Activated T-helper 1 cell treated with Interleukin-2 at 50 U/mL for 16 hours (primary cell): ENCODE measurements around the gene MCEE.
"Not testable (repeated sequence)": the region's sequence is repeated elsewhere in the genome, so short reads cannot be mapped to it uniquely, and the experiment has no call there.

Experiments
- DNase-seq: peaks from one replicate; pipeline ENCODE4 v3.0.0-alpha.2; 2020; ENCODE audit warnings: low read depth

The MCEE gene

DNA sequence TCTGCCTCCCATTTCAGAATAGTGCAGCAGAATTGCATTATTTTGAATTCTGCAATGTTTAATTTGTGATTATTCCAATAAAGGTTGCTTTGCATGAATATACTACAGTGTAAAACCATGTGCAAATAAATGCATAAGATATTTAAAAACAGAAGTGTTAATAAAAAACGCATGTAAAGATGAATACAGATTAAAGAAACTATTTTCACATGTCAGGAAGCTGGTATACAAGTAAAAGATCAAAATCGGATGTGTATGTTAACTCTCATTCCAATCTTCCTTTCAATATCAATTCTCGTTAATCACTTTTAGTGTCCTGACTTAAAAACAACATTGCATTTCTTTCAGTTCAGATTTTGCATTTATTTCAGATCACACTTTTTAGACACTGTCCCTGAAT, 3.1 kb downstream of the MCEE start:
- DNase-seq, result no peak

DNA sequence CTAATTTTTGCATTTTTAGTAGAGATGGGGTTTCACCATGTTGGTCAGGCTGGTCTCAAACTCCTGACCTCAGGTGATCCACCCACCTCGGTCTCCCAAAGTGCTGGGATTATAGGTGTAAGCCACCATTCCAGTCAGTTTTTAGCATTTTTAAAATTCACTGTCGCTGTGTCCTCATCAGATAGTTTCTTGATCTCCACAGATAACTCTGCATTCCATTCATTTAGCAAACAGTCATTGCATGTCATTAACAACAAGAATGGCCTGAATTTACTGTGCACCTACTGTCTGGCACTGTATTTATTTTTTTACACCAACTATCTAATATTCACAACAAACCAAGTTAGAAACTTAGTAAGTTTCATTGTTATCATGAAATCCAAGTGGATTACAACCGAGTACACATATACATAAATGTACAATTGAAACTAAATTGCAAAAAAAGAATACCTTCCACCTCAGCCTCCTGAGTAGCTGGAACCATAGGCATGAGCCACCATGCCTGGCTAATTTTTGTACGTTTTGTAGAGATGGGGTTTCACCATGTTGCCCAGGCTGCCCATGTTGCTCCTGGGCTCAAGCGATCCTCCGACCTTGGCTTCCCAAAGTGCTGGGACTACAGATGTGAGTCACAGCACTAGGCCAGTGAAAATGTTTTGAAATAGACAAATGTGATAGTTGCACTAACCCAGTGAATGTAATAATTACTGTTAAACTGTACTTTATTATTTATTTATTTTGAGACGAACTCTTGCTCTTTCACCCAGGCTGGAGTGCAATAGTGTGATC, 4.3 kb downstream of the MCEE start:
- DNase-seq, result no peak

DNA sequence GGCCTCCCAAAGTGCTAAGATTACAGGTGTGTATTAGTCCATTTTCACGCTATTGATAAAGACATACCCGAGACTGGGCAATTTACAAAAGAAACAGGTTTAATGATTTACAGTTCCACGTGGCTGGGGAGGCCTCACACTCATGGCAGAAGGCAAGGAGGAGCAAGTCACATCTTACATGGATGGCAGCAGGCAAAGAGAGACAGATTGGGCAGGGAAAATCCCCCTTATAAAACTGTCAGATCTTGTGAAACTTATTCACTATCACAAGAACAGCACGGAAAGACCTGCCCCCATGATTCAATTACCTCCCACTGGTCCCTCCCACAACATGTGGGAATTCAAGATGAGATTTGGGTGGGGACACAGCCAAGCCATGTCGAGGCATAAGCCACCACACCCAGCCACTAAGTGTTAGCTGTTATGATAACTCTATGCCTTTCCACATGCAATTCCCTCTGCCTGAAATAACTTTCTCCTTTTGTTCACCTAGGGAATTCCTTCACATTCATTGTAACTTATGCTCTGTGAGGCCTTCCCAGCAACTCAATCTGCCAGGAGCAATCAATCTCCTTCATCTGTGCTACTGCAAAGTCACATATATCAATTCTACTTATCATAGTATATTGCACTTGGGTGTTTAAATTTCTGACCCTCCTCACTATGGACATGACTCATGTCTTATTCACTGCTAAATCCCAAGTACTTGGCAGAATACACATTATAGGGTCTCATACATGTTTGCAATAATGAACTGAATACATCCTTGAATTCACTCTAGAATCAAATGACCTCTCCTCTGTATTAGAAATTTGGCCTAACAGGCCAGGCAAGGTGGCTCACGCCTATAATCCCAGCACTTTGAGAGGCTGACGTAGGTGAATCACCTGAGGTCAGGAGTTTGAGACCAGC, 7.4 kb downstream of the MCEE start:
- no peak for DNase-seq

DNA sequence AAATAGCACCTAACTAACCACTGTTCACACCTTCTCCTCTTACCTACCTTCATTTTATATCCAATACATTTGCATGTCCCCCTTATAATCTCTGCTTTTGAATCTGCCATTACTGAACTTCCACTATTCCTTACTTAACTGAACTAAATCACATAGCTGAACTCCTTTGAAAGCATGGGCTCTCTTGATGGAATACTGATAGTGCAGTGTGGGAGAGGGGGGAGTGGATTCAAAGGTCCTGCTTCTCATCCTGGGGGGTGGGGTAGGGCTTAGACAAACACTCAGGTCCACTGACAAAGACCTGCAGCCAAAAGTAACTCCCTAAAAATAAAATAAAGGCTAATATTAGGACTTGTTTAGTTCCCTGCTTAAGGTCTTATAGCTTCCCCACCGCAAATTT, 8.6 kb downstream of the MCEE start:
- DNase-seq, result no peak

DNA sequence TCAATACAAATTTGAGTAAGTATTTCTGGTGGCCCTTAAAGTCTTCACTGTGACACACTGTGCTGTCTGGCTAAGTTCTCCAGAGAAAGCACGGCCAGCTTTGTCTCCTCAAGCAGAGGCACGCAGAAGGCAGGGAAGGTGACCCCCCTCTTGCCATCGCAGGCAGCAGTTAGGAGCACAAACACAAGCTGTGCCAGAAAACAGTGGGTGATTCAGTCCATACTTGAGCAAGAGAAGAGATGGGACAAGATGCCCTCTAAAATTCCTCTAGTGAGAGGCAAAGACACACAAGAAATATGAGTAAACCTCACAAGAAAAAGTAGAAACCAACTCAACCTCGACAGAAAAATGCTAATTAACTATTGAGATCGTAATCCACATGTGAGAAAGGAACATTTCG, 9.8 kb downstream of the MCEE start:
- no peak for DNase-seq

DNA sequence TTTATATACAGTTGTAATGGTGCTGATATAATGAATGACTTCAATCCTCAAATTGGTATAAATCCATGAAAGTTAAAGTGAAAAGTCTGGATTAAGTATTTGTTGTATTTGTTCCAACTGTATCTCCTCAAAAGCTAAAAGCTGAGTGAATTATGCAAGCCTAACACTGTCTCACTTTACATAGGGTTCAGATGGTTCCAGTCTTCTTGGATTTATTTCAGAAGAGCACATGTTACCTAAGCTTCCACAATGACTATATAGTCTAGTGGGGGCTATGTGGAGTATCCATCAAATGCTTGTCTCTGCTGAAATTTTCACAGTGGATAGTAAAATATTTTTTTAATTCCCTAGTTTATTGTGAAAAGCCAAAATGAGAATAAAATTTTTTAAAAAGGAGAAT, 13.0 kb downstream of the MCEE start:
- no peak for DNase-seq

DNA sequence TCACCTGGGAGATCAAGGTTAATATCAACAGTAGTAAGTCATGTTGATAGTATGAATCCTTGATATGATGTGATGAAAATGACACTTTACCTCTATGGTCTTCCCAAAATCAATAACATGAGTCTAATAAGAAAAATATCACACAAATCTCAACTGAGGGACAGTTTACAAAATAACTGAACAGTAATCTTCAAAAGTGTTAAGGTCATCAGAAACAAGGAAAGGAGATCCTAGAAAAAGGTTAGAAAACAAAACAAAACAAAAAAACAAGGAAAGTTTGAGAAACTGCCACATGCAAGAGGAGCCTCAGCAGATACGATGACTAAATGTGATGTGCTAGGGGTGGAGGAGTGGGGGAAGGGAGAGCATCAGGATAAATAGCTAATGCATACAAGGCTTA, 16.2 kb downstream of the MCEE start:
- no peak for DNase-seq

DNA sequence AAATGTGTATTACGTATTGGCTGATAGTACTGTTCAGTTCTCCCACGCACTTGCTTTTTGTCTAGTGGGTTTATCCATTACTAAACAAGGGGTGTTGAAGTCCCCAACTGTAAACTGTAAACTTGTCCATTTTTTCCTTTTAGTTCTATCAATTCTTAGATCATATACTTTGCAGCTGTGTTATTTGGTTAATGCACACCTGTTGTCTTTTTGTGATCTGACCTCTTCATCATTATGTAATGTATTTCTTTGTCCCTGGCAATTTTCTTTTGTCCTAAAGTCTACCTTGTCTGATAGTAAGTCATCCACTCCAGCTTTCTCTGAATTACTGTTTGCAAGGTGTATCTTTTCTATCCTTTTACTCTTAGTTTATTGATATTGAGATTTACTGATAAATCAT, 21.9 kb downstream of the MCEE start:
- DNase-seq, result no peak

DNA sequence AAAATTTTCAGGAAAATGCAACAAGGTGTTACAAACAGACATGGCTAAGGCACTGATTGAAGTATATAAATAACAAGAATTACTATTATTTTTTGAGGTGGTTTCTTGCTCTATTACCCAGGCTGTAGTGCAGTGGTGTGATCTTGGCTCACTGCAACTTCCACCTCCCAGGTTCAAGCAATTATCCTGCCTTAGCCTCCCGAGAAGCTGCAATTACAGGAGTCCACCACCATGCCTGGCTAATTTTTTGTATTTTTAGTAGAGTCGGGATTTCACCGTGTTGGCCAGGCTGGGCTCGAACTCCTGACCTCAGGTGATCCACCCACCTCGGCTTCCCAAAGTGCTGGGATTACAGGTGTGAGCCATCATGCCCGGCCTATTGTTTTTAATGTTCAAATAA, 23.6 kb downstream of the MCEE start:
- not testable (repeated sequence) for DNase-seq

DNA sequence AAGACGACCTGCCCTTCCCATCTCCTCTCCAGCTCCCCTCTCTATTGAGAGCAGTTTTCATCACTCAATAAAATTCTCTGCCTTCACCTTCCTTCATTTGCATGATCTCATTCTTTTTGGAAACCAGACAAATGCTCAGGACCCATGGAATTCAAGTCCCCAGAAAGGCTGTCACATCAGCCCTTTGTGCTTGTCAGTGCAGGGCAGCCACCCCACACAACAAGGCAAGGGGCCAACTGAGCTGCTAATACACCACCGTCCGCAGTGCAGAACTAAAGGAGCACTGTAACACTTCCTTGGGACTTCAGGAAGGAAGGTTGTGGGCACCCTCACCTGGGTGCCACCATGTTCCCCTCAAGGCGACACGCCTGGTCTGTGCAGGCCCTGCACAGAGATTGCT, 26.2 kb downstream of the MCEE start:
- DNase-seq, result no peak

DNA sequence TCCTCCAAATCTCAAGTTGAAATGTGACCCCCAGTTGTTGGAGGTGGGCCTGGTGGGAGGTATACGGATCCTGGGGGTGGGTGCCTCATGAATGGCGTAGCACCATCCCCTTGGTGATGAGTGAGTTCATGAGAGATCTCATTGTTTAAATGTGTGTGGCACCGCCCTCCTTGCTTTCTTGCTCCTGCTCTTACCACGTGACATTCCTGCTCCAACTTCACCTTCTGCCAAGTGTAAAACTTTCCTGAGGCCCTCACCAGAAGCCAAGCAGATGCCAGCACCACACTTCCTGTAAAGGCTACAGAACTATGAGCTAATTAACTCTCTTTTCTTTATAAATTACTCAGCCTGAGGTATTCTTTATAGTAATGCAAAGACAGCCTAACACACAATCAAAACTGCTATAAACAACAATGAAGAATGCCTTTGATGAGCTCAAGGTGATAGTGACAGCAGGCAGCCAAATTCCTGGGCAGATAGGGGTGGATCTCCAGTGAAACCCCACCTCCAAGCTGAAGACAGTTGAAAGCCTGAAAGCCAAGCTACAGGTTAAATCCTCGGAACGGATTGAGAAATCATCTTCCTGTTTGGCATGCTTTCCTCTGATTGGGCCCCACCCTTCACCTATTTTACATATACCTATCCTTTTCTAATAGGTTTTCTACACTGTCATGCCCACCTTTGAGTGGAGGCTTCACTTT, 26.9 kb downstream of the MCEE start:
- no peak for DNase-seq

DNA sequence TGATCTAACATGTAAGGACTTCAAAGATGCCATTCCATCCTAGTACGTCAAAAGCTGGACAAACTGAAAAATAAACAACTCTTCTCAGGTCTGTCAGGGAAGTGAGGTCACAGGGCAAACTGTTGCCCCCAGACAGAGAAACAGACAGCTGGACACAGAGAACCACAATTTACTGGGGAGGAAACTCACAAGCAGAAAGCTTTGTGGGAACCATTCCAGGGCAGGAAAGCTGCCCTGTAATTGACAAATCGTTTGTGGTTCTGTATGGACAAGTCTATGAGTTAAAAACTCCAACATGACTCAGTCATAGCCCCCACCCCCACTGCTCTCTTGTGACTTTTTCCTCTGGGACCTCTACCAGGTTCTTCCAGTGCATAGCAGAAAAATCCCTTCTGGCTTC, 28.4 kb downstream of the MCEE start:
- no peak for DNase-seq

DNA sequence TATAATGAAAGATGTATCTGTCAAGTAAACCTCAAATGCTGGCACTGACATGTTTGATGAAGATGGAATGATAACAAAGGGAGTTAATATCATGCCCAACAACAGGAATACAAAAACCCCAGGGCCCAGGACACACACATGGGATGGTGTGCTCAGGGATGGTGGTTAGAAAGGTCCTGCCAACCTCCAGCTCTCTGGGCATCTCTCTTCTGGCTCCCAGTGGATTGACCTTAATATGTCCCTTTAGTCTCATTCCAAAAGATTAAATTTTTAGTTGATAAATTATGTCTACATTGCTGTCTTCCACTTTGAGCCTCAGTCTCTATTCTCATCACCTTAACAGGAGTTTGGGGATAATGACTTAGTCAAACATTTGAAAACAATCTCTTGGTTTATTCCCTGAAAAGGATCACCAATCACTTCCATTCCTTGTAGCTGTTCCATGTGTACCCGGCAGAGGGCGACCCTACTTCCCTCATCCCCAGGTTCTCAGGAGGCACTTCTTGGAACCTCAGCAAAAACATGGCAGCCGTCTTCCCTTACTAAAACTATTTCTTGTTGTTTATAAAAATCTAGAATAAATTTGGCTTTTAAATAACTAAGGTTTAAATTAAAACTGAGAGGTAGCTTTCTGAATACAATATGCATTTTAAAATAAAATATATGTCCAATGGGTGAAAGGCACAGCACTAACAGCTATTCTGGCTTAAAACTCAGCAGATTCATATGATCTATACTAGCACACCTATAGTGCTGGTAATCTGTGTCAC, 29.6 kb downstream of the MCEE start:
- DNase-seq, result peak; percentile 7

DNA sequence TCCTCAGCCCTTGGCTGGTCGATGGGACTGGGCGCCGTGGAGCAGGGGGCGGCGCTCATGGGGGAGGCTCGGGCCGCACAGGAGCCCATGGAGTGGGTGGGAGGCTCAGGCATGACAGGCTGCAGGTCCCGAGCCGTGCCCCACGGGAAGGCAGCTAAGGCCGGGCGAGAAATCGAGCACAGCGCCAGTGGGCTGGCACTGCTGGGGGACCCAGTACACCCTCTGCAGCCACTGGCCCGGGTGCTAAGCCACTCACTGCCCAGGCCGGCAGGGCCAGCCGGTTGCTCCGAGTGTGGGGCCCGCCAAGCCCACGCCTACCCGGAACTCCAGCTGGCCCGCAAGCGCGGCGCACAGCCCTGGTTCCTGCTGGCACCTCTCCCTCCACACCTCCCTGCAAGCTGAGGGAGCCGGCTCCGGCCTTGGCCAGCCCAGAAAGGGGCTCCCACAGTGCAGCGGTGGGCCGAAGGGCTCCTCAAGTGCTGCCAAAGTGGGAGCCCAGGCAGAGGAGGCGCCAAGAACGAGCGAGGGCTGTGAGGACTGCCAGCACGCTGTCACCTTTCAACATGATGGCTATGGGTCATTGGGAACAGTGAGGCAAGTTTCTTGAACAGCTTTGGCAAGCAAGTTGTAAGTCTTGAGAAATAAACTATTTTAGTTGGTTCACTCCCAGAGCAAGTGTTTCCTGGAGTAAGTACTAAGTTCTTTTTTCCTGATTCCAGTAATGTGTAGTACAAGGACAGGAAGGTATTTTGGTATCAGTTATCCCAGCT, 37.4 kb downstream of the MCEE start:
- not testable (repeated sequence) for DNase-seq

DNA sequence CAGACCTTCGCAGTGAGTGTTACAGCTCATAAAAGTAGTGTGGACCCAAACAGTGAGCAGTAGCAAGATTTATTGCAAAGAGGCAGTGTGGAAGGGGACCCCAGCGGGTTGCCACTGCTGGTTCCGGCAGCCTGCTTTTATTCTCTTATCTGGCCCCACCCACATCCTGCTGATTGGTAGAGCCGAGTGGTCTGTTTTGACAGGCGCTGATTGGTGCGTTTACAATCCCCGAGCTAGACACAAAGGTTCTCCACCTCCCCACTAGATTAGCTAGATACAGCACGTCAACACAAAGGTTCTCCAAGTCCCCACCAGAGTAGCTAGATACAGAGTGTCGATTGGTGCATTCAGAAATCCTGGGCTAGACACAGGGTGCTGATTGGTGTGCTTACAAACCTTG, 38.2 kb downstream of the MCEE start:
- DNase-seq, result not testable (repeated sequence)

DNA sequence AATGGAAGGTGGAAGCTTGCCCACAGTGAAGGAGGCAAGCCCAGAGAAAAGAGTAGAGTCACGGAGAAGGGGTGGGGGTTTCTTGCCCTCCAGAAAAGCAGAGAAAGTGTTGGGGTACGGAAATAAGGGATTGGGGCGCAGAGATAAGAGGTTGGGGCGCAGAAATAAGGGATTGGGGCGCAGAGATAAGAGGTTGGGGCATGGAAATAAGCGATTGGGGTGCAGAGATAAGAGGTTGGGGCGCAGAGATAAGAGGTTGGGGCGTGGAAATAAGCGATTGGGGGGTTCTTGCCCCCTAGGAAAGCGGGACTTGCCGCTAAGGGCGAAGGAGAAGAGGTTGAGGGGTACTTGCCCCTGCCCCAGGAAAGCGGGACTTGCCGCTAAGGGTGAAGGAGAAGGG, 40.6 kb downstream of the MCEE start:
- not testable (repeated sequence) for DNase-seq

DNA sequence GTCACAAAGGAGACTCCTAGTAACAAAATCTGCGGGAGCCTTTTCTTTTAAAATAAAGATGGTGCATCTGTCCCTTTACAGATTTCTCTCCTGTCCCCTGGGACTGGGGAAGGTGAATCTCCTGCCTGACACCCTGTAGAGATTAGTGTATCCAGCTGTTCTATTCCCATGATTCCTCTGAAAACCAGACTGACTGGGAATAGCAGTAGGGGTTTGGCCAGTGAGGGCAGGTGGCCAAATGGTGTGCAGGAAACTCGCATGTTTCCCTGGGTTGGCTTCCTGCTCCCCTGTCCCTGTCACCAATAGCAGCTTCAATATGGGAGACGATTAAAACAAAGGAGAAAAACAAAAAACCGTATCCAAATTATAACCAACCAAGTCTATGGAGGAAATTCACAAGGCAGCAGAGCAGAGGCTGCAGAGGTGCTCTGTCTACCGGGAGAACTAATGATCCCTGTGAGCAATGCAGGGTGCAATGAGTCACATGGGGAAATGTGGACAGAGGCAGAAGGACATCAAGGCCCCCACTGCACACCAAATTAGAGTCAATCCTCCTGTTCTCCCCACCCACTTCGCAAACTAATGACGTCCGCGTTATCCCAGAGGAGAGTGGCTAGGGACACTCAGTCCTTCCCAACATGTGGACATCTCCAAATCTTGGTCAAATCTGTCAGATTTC, 44.6 kb downstream of the MCEE start:
- not testable (repeated sequence) for DNase-seq

DNA sequence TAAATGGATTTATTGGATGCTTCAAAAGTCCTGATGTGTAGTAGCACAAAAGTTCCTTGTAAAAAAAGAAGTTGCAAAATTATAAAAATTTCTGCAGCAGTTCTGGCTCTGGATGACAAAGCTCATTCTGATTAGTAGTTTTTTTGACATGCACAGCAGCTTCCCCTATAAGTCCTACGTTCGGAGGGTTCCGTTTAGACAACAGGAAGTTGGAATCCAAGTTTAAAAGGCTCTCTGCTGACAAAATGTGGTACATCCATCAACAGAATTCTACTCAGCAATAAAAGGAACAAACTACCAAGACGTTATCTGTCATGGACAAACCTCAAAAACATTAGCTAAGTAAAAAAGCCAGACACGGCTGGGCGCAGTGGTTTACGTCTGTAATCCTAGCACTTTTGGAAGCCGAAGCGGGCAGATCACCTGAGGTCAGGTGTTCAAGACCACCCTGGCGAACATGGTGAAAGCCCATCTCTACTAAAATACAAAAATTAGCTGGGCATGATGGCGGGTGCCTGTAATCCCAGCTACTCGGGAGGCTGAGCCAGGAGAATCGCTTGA, 46.2 kb downstream of the MCEE start:
- DNase-seq, result not testable (repeated sequence)

DNA sequence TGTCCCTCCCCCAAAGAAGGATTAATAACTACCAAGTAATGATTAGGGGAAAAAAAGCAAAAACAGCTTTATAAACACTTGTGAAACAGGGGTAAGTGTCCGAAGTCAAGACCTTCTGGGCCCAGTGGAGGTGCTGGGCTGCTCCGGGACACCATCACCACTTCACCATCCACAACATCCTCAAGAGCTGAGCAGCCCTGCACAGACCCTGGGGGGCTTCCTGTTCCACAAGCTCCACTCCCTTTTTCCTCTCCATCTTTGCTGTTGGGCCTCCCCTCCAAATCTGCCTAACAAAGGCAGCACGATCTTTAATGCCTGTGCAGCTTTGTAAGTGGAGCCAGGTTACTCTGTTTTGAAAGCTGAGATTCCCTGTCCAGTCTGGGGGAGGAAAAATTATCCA, 46.7 kb downstream of the MCEE start:
- not testable (repeated sequence) for DNase-seq
